Mesenchymal stem cell (in vitro differentiated cells and primary cell): ENCODE results near the gene NMNAT3.

ENCODE experiments used
- DNase-seq: peaks from one replicate; pipeline ENCODE4 v3.0.0-alpha.2; 2013
- H2AFZ ChIP-seq: one replicate; pipeline ENCODE4 v1.6.1; 2013; ENCODE audit warnings: low read depth, mild to moderate bottlenecking, control low read depth, inconsistent platforms, low read length, moderate library complexity
- H2AK5ac ChIP-seq: 2 replicates; pipeline ENCODE4 v1.6.1; 2013; ENCODE audit warnings: low read length, moderate library complexity, mild to moderate bottlenecking, inconsistent platforms; ENCODE audit not compliant: severe bottlenecking
- H2BK120ac ChIP-seq: one replicate; pipeline ENCODE4 v1.6.1; 2013; ENCODE audit warnings: low read depth, mild to moderate bottlenecking, inconsistent platforms, low read length, moderate library complexity
- H2BK12ac ChIP-seq, 2 experiments: one replicate each; pipeline ENCODE4 v1.6.1; 2013; ENCODE audit warnings: inconsistent platforms in 2 of 2, low read length in 2 of 2, mild to moderate bottlenecking in 2 of 2, moderate library complexity in 2 of 2, control low read depth in 1 of 2
- H2BK15ac ChIP-seq: one replicate; pipeline ENCODE4 v1.6.1; 2013; ENCODE audit warnings: mild to moderate bottlenecking, low read depth, inconsistent platforms; ENCODE audit not compliant: poor library complexity, severe bottlenecking
- H2BK5ac ChIP-seq: 2 replicates; pipeline ENCODE4 v1.6.1; 2013; ENCODE audit warnings: low read depth, mild to moderate bottlenecking, low read length, control low read depth, inconsistent platforms; ENCODE audit not compliant: poor library complexity, severe bottlenecking
- H3K14ac ChIP-seq, 2 experiments: one replicate each; pipeline ENCODE4 v1.6.1; 2013; ENCODE audit warnings: inconsistent platforms in 2 of 2, low read length in 2 of 2, control low read depth in 1 of 2, mild to moderate bottlenecking in 1 of 2, moderate library complexity in 1 of 2
- H3K18ac ChIP-seq, 2 experiments: one replicate each; pipeline ENCODE4 v1.6.1; 2013; ENCODE audit warnings: inconsistent platforms in 2 of 2, low read length in 2 of 2, control low read depth in 1 of 2, low read depth in 1 of 2, mild to moderate bottlenecking in 1 of 2
- H3K23ac ChIP-seq, 2 experiments: one replicate each; pipeline ENCODE4 v1.6.1; 2013; ENCODE audit warnings: inconsistent platforms in 2 of 2, low read length in 2 of 2, mild to moderate bottlenecking in 2 of 2, moderate library complexity in 2 of 2, control low read depth in 1 of 2
- H3K27ac ChIP-seq: 2 replicates; pipeline ENCODE4 v1.5.1; 2013; ENCODE audit warnings: mild to moderate bottlenecking, moderate library complexity, low read length, control low read depth, inconsistent platforms; ENCODE audit not compliant: poor library complexity, severe bottlenecking
- H3K27me3 ChIP-seq, 2 experiments: 2 replicates each; pipeline versions ENCODE4 v1.6.1 to v1.7.0; 2013; ENCODE audit warnings: low read length in 2 of 2, mild to moderate bottlenecking in 2 of 2, moderate library complexity in 2 of 2, control low read depth in 1 of 2, inconsistent platforms in 1 of 2; ENCODE audit not compliant: control insufficient read depth in 1 of 2, insufficient read depth in 1 of 2
- H3K36me3 ChIP-seq, 2 experiments: 2 replicates each; pipeline versions ENCODE4 v1.6.1 to v1.7.0; 2013; ENCODE audit warnings: low read length in 2 of 2, control low read depth in 1 of 2, inconsistent platforms in 1 of 2, low read depth in 1 of 2, mild to moderate bottlenecking in 1 of 2; ENCODE audit not compliant: insufficient read depth in 2 of 2, control insufficient read depth in 1 of 2
- H3K4ac ChIP-seq, 2 experiments: one replicate each; pipeline ENCODE4 v1.6.1; 2013; ENCODE audit warnings: inconsistent platforms in 2 of 2, low read length in 2 of 2, mild to moderate bottlenecking in 2 of 2, moderate library complexity in 2 of 2, control low read depth in 1 of 2, low read depth in 1 of 2
- H3K4me1 ChIP-seq: 2 replicates; pipeline ENCODE4 v1.6.1; 2013; ENCODE audit warnings: low read depth, low read length, control low read depth; ENCODE audit not compliant: control insufficient read depth, insufficient read depth
- H3K4me2 ChIP-seq: 2 replicates; pipeline ENCODE4 v1.6.1; 2013; ENCODE audit warnings: low read length, mild to moderate bottlenecking, inconsistent platforms; ENCODE audit not compliant: poor library complexity, severe bottlenecking
- H3K4me3 ChIP-seq, 2 experiments: 2 replicates each; pipeline versions ENCODE4 v1.5.1 to v1.7.0; 2013; ENCODE audit warnings: low read length in 2 of 2, mild to moderate bottlenecking in 2 of 2, control low read depth in 1 of 2, low read depth in 1 of 2; ENCODE audit not compliant: insufficient read depth in 1 of 2
- H3K79me1 ChIP-seq: replicated peaks from 2 replicates; pipeline ENCODE4 v1.6.1; 2013; ENCODE audit warnings: mild to moderate bottlenecking, control low read depth, low read length, inconsistent platforms; ENCODE audit not compliant: poor library complexity, severe bottlenecking
- H3K9ac ChIP-seq: 2 replicates; pipeline ENCODE4 v1.7.0; 2013; ENCODE audit warnings: mild to moderate bottlenecking, low read length, moderate library complexity
- H3K9me3 ChIP-seq: 2 replicates; pipeline ENCODE4 v1.7.0; 2013; ENCODE audit warnings: mild to moderate bottlenecking, low read length; ENCODE audit not compliant: control insufficient read depth
- H4K8ac ChIP-seq: one replicate; pipeline ENCODE4 v1.6.1; 2013; ENCODE audit warnings: inconsistent platforms, mild to moderate bottlenecking, low read length, moderate library complexity
- H4K91ac ChIP-seq: one replicate; pipeline ENCODE4 v1.6.1; 2013; ENCODE audit warnings: mild to moderate bottlenecking, low read length, inconsistent platforms
- WGBS: methylation state at CpG from one replicate; pipeline ENCODE4 v1.1.7; 2013; ENCODE audit warnings: mixed read lengths; 5-methylcytosine and 5-hydroxymethylcytosine counted together

NMNAT3 gene

GRCh38 chr3:139554628-139555027 lies 123.1 kb downstream of the NMNAT3 start:
- no peak overlapping the region for H2AK5ac ChIP-seq

GRCh38 chr3:139552632-139553365 lies 125.0 kb downstream of the NMNAT3 start:
- H3K27me3 ChIP-seq: peaks cover 7 to 44% of the 10 kb centered on the region in 2 experiments
- no peak overlapping the region for H2AK5ac ChIP-seq
- no peak for DNase-seq
- H4K91ac ChIP-seq: no peak overlapping the region
- H3K9ac ChIP-seq: no peak overlapping the region
- no peak overlapping the region for H2BK5ac ChIP-seq
- H3K14ac ChIP-seq: no peak overlapping the region
- H3K4me2 ChIP-seq: no peak overlapping the region
- peak overlapping the region; percentile 20 for H4K8ac ChIP-seq
- H3K4me3 ChIP-seq: no peak overlapping the region
- H3K23ac ChIP-seq: no peak overlapping the region
- H2BK12ac ChIP-seq: no peak overlapping the region
- H3K18ac ChIP-seq: no peak overlapping the region
- H2BK15ac ChIP-seq: no peak overlapping the region
- no peaks in the 10 kb centered on the region for H3K36me3 ChIP-seq
- WGBS: 75% methylated on average over 4 of the region's 4 CpGs
- no peak overlapping the region for H3K4ac ChIP-seq
- H3K79me1 ChIP-seq: no peaks in the 10 kb centered on the region
- H2BK120ac ChIP-seq: no peak overlapping the region
- H3K9me3 ChIP-seq: no peaks in the 10 kb centered on the region
- H2AFZ ChIP-seq: no peak overlapping the region
- H3K4me1 ChIP-seq: no peaks in the 10 kb centered on the region
- H3K27ac ChIP-seq: no peak overlapping the region

More at GRCh38 chr3:139554628-139555027, 123.1 kb downstream of the NMNAT3 start:
- Histone ChIP-seq H3K79me1 (no peaks in the 10 kb centered on the region), H3K27ac (no peak overlapping the region), H3K4me1 (peaks cover 2% of the 10 kb centered on the region), H2AFZ (no peak overlapping the region), H2BK120ac (no peak overlapping the region), H3K9me3 (no peaks in the 10 kb centered on the region), H3K36me3 (no peaks in the 10 kb centered on the region), H4K8ac (no peak overlapping the region), H3K14ac (no peak overlapping the region), H2BK5ac (no peak overlapping the region), H3K27me3 (peaks cover 7 to 36% of the 10 kb centered on the region in 2 experiments), H4K91ac (no peak overlapping the region), H3K23ac (no peak overlapping the region), H3K4me2 (no peak overlapping the region), H2BK12ac (no peak overlapping the region), H3K9ac (no peak overlapping the region), H2BK15ac (no peak overlapping the region), H3K18ac (no peak overlapping the region), H3K4ac (no peak overlapping the region), H3K4me3 (no peak overlapping the region)
- DNase-seq: no peak

DNA sequence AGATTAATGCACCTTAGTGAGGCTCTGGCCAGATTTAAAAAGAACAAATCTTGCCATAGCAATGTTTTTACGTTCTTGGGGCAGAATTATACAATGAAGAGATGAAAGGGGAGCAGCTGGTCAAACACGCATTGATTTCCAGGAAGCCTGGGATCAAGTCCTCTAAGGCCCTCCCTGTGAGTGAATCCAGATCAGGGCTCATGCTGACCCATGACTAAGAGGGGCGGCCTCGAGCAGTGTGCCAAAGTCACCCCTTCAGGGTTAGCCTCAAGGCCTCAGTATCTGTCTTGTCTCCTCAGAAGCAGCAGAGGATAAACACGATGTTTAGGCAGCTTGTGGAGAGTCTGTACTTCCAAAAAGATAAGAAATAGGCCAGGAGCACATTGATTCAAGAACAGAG lies 129.0 kb downstream of the NMNAT3 start:
- H3K4ac ChIP-seq: no peak overlapping the region
- H3K18ac ChIP-seq: no peak overlapping the region
- no peak overlapping the region for H2BK12ac ChIP-seq
- H3K79me1 ChIP-seq: no peaks in the 10 kb centered on the region
- no peak overlapping the region for H3K14ac ChIP-seq
- H3K4me2 ChIP-seq: no peak overlapping the region
- H4K91ac ChIP-seq: no peak overlapping the region
- no peak overlapping the region for H3K27ac ChIP-seq
- no peak for DNase-seq
- H2BK120ac ChIP-seq: no peak overlapping the region
- no peak overlapping the region for H2AFZ ChIP-seq
- no peak overlapping the region for H2AK5ac ChIP-seq
- H3K9me3 ChIP-seq: no peaks in the 10 kb centered on the region
- H3K23ac ChIP-seq: no peak overlapping the region
- H3K9ac ChIP-seq: no peak overlapping the region
- H3K27me3 ChIP-seq: peaks cover 0 to 35% of the 10 kb centered on the region in 2 experiments
- H2BK5ac ChIP-seq: no peak overlapping the region
- 63% methylated on average over 4 of the region's 5 CpGs for WGBS
- no peaks in the 10 kb centered on the region for H3K4me1 ChIP-seq
- no peak overlapping the region for H2BK15ac ChIP-seq
- H3K4me3 ChIP-seq: no peak overlapping the region
- no peaks in the 10 kb centered on the region for H3K36me3 ChIP-seq
- no peak overlapping the region for H4K8ac ChIP-seq

DNA sequence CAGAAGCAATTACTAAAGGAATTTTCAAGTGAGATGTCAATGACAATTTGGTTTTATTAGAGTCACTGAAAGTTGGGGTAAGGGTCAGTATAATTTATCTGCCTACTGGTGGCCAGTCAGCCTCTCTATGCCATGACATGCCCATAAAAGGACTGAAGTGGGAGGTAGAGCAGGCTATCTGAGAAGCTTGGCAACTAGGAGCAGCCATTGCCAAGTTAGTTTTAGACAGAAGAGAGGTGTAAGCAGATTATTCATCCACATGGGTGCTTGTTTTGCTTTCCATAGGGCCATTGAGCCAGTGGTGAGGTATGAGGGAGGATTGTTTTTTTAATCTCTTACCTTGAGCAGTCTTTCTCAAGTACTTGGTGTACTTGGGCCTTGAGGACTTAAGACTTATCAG lies 130.1 kb downstream of the NMNAT3 start:
- Histone ChIP-seq H3K79me1 (no peaks in the 10 kb centered on the region), H2BK120ac (no peak overlapping the region), H2BK5ac (no peak overlapping the region), H3K27me3 (peaks cover 0 to 34% of the 10 kb centered on the region in 2 experiments), H4K8ac (no peak overlapping the region), H3K9ac (no peak overlapping the region), H3K36me3 (no peaks in the 10 kb centered on the region), H3K27ac (no peak overlapping the region), H2AFZ (no peak overlapping the region), H3K4me3 (no peak overlapping the region), H3K4me1 (no peaks in the 10 kb centered on the region), H4K91ac (peak overlapping the region; percentile 18), H3K4ac (no peak overlapping the region), H3K4me2 (no peak overlapping the region), H3K9me3 (no peaks in the 10 kb centered on the region), H2AK5ac (no peak overlapping the region), H3K14ac (no peak overlapping the region), H3K23ac (no peak overlapping the region), H2BK12ac (no peak overlapping the region), H2BK15ac (no peak overlapping the region), H3K18ac (no peak overlapping the region)
- DNase-seq: no peak
